Testis (tissue), 2 donors: Measurements from ENCODE around the gene FARP1.

Experiments
- CTCF ChIP-seq, 3 experiments: fragments of 450-650 bp in 2 of 3; fragments of 200-600 bp in 1 of 3; sonication (generic) in 1 of 3; IDR thresholded peaks; one replicate each; pipeline ENCODE4 v1.5.1; 2016 to 2019; ENCODE audit warnings: antibody characterized with exemption in 3 of 3, mild to moderate bottlenecking in 2 of 3, moderate library complexity in 1 of 3
- POLR2A ChIP-seq: fragments of 450-650 bp; IDR thresholded peaks from one replicate; pipeline ENCODE4 v1.6.1; 2017; ENCODE audit warnings: antibody characterized with exemption, mild to moderate bottlenecking, moderate library complexity

- TF ChIP-seq CTCF (IDR thresholded peaks at IDR 0.05) (no peak), POLR2A (no peak)
These were observed 195.4 kb downstream of the FARP1 start for GRCh38 chr13:98338310-98338709.
